NCI-H187 treated with DMSO at 0.1 percent for 48 hours (cell line): Measurements from ENCODE around the gene MUC5AC.
"Not testable (repeated sequence)": the region's sequence is repeated elsewhere in the genome, so short reads cannot be mapped to it uniquely, and the experiment has no call there.

Source experiments
- DNase-seq: peaks from one replicate; lab custom pipeline; 2025; lab: John Stamatoyannopoulos, UW

The MUC5AC gene

GRCh38 chr11:1162138-1162475, 4.4 kb downstream of the MUC5AC start:
- no peak for DNase-seq

GRCh38 chr11:1162491-1163311, 4.9 kb downstream of the MUC5AC start:
- DNase-seq: no peak

- no peak for DNase-seq
These were observed 5.7 kb downstream of the MUC5AC start for GRCh38 chr11:1163321-1163910.

- DNase-seq: no peak
These were observed 6.4 kb downstream of the MUC5AC start for GRCh38 chr11:1163911-1164735.

GRCh38 chr11:1164779-1165255, 7.1 kb downstream of the MUC5AC start:
- not testable (repeated sequence) for DNase-seq

- DNase-seq: no peak
These were observed 7.7 kb downstream of the MUC5AC start for GRCh38 chr11:1165256-1166041.

GRCh38 chr11:1167256-1167655, 9.5 kb downstream of the MUC5AC start:
- no peak for DNase-seq

GRCh38 chr11:1167751-1168231, 10.0 kb downstream of the MUC5AC start:
- DNase-seq: no peak

- no peak for DNase-seq
These were observed 10.5 kb downstream of the MUC5AC start for GRCh38 chr11:1168256-1168655.

GRCh38 chr11:1168721-1169161, 11.0 kb downstream of the MUC5AC start:
- DNase-seq: no peak

- no peak for DNase-seq
These were observed 13.7 kb downstream of the MUC5AC start for GRCh38 chr11:1171223-1171984.

- no peak for DNase-seq
These were observed 14.4 kb downstream of the MUC5AC start for GRCh38 chr11:1171985-1172728.

GRCh38 chr11:1172729-1173117, 15.0 kb downstream of the MUC5AC start:
- no peak for DNase-seq

- not testable (repeated sequence) for DNase-seq
These were observed 15.6 kb downstream of the MUC5AC start for GRCh38 chr11:1173396-1173795.

- DNase-seq: no peak
These were observed 17.0 kb downstream of the MUC5AC start for GRCh38 chr11:1174441-1175370.

- DNase-seq: no peak
These were observed 17.9 kb downstream of the MUC5AC start for GRCh38 chr11:1175461-1176223.

- no peak for DNase-seq
These were observed 18.7 kb downstream of the MUC5AC start for GRCh38 chr11:1176224-1177019.
